CD1c-positive myeloid dendritic cell (primary cell): ENCODE measurements around the gene SPAG16.
"Not testable (repeated sequence)": the region's sequence is repeated elsewhere in the genome, so short reads cannot be mapped to it uniquely, and the experiment has no call there.

ENCODE experiments used
- DNase-seq: peaks from one replicate; pipeline ENCODE4 v3.0.0-alpha.2; 2016; ENCODE audit errors: extremely low spot score

The SPAG16 gene

DNA sequence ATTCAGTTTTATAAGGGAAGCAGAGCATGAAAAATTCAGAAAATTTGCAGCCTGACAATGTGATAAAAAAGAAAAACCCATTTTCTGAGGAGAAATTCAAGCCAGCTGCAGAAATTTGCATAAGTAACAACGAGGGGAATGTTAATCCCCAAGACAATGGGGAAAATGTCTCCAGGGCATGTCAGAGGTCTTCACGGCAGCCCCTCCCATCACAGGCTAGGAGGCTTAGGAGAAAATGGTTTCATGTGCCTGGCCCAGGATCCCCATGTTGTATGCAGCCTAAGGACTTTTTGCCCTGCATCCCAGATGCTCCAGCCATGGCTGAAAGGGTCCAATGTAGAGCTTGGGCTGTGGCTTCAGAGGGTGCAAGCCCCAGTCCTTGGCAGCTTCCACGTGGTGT is 714.7 kb downstream of the SPAG16 start:
- not testable (repeated sequence) for DNase-seq

DNA sequence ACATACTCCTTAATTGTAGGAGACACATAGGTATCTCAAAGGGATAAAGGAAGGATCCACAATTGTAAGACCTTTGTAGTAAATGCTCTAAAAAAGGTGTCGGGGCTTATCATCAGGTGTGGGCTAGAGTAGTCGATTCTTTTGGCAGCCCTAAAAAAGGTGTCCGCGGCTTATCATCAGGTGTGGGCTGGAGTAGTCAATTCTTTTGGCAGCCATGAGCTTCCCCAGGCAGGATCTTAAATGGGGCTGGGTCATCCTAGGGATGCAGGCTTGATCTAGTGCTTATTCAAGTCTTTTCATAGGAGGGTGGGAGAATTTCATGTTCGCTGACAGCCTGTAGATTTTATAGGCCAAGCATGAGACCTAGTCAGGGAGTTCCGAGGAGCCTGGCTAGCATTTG is 720.2 kb downstream of the SPAG16 start:
- no peak for DNase-seq

DNA sequence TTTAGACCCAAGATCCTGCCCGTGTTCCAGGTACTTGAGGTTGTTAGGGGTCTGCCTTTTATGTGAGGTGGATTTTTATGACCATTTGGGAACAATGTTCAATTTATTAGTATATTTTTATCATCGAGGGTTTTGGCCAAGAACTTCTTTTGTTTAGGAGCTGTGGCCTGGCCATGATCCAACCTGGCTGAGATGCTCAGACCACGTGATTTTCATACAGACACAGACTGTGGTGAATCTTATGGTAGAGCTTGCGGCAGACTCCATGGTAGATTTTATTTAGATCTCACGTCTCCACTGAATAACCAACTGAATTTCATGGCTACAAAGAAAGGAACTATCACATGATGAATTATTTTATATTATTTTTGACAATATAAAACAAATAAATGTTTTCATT is 721.1 kb downstream of the SPAG16 start:
- no peak for DNase-seq

DNA sequence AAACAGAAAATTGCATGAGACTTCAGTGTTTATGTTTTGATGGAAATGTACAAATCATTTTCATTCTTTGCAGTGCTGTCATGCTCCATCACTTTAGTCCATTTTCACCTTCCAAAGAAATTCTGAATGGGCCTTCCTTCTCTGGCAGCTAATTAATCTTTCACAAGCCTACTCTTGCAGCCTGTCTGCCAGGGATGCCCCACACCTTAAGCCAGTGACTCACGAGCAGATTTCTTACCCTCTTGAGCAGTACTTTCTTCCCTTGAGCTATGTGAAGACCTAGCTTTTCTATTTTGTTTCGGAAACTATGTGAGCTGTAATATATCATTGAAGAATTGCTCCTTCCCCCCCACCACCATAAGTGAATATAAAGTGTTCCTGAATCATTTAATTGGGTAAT is 722.3 kb downstream of the SPAG16 start:
- no peak for DNase-seq

DNA sequence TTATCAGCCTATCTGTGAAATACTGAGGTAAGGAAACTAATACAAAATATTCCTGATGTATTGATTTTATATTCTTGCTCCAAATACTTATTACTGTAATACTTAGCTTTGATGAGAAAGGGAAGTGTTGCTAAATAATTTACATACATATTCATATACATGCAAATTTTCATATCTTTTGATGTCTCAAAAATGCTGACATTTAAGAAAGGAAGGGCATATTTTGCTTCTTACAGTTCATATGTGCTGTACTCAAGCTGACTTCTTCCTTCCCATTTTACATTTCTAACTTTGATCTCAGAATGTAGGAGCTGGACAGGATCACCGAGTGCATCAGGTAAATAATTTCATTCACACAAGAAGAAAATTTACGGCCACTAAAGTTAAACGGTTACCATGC is 727.4 kb downstream of the SPAG16 start:
- DNase-seq = no peak

DNA sequence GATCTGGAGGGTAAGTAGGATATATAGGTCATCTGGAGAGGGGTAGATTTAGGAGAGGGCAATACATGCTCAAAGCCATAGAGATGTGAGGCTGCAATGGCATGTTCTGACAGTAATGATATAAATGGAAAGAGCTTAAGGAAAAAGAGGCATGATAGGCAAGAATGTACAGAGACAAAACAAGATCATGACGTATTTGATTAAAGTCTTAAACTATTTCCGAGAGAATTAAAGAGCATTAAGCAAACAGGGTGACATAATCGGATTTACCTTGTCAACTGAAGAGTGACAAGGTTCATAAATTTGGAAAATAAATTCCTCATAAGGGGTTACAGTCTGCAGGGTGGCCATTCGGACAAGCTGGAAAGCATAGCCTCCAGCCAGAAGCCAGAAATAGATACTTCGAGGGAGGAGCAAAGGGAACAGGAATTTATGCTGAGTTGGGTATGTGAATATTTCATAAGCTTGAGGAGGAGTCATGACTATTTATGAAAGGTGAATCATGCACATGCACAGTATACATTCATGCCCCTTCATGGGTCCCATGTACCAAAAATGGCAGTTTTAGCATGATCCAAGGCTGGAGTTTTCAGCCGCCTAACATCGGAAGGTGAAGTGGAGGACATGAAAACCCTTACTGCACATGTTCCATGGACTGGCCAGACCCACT is 730.4 kb downstream of the SPAG16 start:
- no peak for DNase-seq

DNA sequence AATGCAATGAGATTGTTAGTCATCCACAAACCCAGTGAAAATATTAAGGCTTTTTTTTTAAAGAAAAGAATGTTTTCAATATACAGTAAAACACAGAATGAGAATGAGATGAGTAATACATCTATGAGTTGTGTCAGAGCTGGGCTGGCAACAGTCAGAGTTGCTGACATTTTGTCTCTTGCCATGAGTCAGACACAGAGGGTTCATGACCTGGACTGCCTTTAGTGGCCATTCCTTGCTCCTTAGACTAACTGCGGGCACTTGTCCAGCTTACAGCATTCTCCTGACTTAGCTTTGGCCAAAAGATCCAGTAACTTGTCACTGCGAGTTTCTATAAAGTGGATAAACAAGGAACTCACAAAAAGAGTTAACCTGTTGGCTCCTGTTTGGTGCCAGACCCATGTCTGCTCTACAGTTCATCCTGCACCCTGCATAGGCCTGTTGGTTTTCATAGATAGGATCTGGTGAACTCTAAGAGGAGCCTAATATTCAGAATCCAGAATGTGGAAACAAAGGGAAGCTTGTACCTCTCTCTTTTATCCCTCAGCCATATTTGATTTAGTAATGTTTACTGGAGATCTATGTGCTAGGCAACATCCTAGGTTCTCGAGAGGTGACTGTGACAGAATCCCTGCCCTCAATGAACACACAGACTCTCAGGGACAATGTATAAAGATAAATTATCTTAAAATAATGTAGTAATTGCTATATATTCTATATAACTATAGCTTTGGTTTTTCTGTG is 735.1 kb downstream of the SPAG16 start:
- no peak for DNase-seq

DNA sequence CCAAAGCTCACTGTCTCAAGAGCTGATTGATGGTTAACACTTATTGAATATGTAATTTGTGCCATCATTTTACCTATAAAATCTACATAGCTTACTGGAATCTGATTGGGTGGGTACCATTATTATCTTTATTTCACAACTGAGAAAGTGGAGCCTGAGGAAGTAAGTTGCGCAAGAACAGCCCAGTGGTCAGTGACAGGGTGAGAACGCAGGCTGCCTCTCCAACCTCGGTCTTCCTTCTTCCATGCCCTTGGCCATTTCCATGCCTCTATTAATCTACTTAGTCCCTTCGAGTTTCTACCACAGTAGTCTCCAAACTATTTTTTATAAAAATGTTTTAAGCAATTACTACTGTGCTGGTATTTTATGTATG is 735.7 kb downstream of the SPAG16 start:
- DNase-seq = no peak

DNA sequence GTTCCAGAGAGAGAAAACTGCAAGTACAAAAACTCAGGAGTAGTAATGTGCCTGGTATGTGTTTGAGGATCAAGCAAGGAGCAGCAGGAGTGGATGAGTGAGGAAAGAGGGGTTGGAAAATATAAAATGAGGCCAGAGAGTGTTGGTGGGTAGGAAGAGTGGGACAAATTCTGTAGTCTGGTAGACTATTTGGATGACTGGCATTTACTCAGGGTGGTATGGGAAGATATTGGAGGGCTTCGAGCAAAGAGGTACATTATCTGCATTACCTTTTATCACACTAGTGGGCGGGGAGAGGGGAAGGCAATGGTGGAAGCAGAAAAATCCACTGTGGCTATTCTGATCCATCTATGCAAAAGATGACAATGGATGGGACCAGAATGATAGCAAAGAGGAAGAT is 744.9 kb downstream of the SPAG16 start:
- no peak for DNase-seq

DNA sequence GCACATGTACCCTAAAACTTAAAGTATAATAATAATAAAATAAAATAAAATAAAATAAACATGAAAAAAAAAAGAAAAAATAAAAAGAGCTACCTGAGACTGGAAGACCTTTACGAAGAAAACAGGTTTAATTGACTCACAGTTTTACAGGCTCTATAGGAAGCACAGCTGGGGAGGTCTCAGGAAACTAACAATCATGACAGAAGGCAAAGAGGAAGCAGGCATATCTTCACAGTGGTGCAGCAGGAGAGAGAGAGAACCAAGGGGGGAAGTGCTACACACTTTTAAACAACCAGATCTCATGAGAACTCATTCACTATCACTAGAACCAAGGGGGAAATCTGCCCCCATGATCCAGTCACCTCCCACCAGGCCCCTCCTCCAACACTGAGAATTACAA is 747.3 kb downstream of the SPAG16 start:
- DNase-seq = no peak

DNA sequence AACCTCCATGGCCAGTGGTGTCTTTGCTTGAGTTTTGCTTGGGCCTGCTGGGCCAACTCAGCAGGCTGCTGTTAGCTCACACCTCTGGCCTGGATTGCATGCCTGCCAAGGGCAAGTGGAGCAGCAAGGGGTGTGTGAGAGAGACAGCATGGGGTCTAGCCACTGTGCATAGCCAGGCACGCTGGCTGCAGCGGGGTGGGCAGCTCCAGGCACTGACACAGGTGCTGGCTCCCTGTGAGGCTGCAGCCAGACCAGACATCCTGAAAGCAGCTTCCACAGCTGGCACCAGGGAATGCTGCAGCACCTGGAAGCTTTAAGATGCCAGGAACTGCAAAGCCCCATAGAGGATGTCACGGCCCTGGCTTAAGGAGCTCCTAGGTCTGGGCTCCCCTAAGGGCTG is 750.2 kb downstream of the SPAG16 start:
- DNase-seq = no peak

DNA sequence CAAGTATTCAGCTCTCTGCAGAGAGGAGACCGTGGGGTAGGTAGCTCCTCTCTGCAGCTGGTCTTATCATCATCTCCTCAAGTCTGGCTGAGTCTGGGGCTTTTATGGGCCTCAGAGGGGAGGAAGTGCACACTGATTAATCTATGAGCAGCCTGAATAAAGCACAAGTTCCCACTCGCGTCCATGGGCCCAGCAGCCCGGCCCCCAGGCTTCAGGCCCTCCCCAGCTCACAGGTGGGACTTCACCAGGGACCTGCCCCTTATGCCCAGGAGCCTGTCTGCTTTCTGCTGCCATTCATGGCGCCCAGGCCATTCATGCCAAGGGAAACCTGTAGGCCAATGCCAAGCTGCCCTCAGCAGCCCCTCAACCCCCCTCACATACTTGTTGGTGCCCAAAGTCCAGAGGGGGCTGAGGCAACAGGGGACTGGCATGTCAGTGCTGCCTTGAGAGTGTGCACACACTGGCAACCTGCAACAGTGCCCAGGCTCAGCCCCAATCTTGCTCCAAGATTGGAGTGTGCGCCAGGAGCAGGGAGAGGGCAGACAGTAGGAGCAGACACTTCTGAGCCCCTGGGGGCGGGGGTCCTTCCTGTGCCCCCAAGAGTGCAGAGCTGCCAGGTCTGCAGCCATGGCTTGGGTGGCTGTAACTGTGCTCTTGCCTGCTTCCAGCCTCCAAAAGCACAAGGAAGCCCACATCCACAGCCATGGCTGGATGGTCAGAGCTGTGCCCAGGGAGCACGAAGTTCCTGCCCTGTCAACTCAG is 751.0 kb downstream of the SPAG16 start:
- DNase-seq = no peak

DNA sequence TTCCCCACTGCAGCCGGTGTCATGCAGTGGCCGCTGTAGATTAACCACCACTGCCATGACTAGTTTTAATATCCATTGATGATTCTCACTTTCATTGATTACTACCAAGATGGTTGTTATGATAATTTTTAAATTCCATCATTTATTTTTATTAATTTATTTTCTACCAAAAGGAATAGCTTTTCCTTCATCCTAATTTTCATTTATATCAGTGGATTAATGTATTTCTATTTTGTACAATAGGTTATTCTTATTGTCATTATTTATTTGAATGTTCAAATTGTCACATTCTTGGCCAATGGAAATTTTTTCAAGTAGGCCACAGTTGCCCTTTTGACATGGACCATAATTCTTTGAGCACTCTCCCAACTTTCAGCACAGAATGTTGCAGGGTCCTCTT is 751.7 kb downstream of the SPAG16 start:
- no peak for DNase-seq

DNA sequence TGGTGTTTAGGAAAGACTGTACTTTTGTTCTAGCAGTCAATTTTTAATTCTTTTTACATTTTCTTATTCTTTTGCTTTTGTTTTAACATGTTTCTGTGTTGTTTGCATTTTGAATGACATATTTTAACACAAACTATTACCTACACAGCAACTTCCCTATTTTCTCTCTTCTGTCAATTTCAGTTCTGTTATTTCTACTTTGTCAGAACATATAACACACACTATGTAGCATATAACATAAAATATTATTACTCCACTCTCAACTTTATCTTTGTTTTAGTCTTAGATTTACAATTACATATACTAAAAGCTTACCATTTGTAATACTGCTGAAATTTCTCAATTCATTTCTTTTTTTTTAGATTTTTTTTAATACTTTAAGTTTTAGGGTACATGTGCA is 753.9 kb downstream of the SPAG16 start:
- DNase-seq = no peak

DNA sequence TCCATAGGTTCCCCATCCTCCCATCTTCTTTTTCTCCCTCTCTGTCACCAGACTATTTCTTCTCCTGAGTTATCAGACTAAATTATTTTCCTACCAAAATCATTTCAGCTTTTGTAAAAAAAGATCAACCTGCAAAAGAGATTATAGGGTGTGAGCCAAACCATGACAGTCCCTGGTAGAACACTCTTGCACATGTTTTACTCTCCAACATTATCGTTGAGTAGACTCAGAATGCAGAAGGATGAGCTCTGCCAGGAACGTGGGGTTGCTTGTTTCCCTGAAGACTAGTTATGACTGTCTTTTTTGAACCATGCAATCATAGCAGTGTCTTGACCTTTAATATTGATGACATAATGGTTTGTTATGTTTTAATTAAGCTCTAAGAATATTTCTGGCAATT is 766.5 kb downstream of the SPAG16 start:
- DNase-seq = no peak

DNA sequence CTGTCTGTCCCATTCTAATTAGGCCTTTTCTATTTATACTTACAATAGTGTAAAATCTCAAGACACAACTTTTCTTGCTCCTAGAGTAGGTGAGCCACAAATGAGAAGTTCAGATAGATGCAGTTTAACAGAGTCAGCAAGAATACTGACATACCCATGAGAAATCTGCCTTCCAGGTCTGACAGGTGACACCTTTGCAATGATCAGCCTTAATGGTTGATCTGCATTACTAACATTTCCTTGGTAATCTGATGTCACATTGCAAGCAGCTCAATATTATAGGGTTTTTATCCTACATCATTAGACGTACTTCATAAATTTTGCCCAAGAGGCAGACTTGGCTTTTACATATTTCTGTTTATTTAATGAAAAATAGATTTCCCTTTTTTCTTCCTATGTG is 767.3 kb downstream of the SPAG16 start:
- DNase-seq = no peak

DNA sequence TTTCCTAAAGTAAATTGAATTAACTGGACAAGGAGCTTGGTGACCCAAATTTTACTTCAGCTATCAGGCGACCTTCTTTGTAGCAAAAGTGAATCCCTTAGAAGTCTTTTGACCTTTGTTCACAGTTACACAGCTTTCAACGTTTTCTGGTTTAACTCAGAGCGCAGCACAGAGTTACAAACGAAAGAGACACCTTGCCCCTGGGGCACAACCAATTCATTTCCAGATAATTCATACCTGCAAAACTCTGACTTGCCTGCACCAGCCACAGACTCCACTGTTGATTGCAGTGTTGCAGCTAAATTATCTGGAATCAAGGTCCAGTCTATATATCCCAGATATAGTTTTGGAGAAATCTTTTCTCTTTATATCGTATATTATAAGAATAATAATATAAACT is 768.0 kb downstream of the SPAG16 start:
- no peak for DNase-seq

DNA sequence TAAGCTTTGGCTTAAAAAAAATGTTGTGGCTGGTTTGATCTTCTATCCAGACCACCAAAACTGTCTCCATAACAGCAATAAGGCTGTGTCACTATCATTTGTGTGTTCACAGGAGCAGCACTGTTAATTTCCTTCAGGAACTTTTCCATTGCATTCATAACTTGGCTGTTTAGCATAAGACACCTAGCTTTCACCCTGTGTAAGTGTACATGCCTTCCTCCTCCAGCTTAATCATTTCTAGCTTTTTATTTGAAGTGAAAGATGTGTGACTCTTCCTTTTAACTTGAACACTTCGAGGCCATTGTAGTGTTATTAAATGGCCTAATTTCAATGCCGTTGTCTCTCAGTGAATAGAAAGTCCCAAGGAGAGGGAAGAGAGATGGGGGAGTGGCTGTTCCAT is 773.7 kb downstream of the SPAG16 start:
- no peak for DNase-seq

DNA sequence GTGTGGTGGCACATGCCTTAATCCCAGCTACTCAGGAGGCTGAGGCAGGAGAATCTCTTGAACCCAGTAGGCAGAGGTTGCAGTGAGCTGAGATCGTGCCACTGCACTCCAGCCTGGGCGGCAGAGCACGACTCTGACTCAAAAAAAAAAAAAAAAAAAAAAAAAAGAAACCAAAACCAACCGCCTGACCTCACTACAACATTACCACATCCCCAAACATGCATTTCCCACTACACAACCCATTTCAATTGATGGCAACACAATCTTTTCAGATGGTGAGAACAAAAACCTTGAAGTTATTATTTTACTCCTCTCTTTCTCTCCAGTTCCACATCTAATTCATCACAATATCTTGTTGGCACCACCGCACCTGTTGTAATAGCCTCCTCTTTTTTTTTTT is 778.0 kb downstream of the SPAG16 start:
- DNase-seq = not testable (repeated sequence)

DNA sequence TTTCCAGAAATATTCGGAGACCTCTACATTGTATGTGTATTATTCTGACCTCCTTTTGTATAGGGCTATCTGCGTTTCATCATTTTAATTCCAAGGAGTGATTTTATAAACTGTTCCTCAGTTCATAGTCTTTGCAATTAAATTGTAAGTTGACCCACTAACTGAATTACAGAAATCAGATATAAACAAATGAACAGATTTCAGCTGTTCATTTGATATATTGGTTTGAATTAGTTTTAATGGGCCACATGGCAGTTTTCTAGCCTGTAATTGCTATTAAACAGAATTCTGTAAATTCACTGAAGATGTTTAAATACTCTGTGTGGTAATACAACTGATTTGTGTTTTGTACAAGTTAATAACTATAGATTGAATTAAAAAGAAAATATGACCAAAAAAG is 780.2 kb downstream of the SPAG16 start:
- no peak for DNase-seq

DNA sequence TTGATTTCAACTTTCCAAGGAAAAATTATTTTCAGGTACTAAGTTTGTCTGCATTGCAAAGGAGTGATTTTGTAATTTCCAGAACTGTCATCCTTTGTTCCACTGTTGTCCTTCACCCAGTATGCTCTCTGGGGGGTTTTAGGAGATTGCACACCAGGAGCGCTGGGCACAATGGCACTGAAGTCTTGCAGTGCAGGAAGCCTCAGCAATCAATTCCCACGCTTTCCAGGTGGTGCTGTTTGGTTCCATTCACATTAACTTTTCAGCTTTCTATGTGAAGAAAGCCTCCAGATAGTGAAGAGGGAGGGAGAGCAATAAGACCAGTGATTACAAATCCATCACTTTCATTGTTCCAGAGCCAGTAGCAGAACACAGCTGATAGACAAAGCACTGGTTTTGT is 782.6 kb downstream of the SPAG16 start:
- no peak for DNase-seq

DNA sequence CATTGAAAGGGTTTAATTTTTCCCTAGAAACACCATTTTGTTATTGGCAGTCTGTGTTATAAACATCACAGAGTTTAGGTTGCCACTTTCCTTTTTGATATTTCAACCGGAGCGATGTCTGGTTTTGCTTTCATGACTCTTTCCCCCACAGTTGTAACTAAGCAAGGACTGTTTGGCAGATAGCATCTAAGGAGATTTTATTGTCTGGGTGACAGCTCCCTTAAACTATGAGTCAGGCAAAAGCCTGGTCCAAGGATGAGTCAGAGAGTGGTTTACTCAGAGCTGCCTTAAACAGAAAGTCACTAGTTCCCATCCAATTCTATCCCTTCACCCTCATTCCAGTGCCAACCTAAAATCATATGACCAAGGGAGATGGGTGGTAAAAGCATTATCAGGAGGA is 785.0 kb downstream of the SPAG16 start:
- DNase-seq = no peak

DNA sequence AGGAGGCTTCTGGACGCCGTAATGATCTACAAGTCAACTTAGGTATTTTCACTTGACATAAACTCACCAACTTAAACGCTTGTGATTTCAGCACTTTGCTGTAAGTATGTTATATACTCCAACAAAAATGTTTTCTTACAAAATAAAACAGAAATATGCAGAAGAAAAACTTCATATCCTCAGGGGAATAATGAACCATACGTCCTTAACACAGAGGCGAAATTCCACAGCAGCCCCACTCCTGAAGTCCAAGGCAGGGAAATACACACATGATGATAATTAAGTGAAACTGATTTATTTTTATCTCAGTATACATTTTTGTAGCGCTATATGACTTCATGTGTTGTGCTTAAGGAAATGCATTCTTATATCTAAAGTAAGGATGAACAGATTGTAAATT is 791.2 kb downstream of the SPAG16 start:
- DNase-seq = no peak
